Measurements from ENCODE around the gene DOCK8.

GRCh38 chr9:257957-258356 lies 43.3 kb downstream of the DOCK8 start:
- TF ChIP-seq ELK1 (IDR thresholded peaks at IDR 0.05; ENCODE audit: low read depth, low read length) (no peak), CTCF (IDR thresholded peaks at IDR 0.05) (no peak), MAX (IDR thresholded peaks at IDR 0.05) (no peak), CEBPB (IDR thresholded peaks at IDR 0.05) (no peak), POLR2A (IDR thresholded peaks at IDR 0.05; ENCODE audit: low read length) (no peak), ESRRA (IDR thresholded peaks at IDR 0.05; ENCODE audit: borderline replicate concordance, low read length) (no peak), SMC3 (IDR thresholded peaks at IDR 0.05) (no peak), JUN (IDR thresholded peaks at IDR 0.05) (no peak), HOXA7 (CRISPR knock-in tag; IDR thresholded peaks at IDR 0.05) (no peak), CBX8 (IDR thresholded peaks at IDR 0.05) (no peak), BHLHE40 (IDR thresholded peaks at IDR 0.05; ENCODE audit: low read depth, low read length) (no peak), PBX3 (IDR thresholded peaks at IDR 0.05) (no peak)
